Gastrocnemius medialis (tissue), 4 donors: Measurements from ENCODE around the gene CST5.

Experiments used
- CTCF ChIP-seq, 5 experiments: fragments of 450-650 bp in 3 of 5; fragments of 200-600 bp in 2 of 5; sonication (generic) in 2 of 5; IDR thresholded peaks in 4 of 5; conservative IDR thresholded peaks in 1 of 5; 1 replicate in 4 of 5; 2 replicates in 1 of 5; pipeline ENCODE4 v1.5.1; 2016 to 2019; ENCODE audit warnings: antibody characterized with exemption in 5 of 5, mild to moderate bottlenecking in 3 of 5, moderate library complexity in 3 of 5
- POLR2A ChIP-seq, 2 donors: fragments of 450-650 bp; IDR thresholded peaks; one replicate each; pipeline ENCODE4 v1.6.1; 2017; ENCODE audit warnings: antibody characterized with exemption in 2 of 2, mild to moderate bottlenecking in 2 of 2, moderate library complexity in 2 of 2

- no peak for TF ChIP-seq CTCF (IDR thresholded peaks at IDR 0.05 in 4 of 5, conservative IDR thresholded peaks at IDR 0.05 in 1 of 5)
- TF ChIP-seq POLR2A (IDR thresholded peaks at IDR 0.05), result no peak
Measured at GRCh38 chr20:23880417-23880816, 869 bp upstream of the CST5 start.
